ENCODE results near the gene RASL10B. TPM values are rescaled to one million over a fixed set of nuclear protein-coding genes. Genes with fewer than 3 reads are reported as not detected.

RASL10B gene
- total RNA-seq, 1 donor from 2014 or later = 5.4 TPM

DNA sequence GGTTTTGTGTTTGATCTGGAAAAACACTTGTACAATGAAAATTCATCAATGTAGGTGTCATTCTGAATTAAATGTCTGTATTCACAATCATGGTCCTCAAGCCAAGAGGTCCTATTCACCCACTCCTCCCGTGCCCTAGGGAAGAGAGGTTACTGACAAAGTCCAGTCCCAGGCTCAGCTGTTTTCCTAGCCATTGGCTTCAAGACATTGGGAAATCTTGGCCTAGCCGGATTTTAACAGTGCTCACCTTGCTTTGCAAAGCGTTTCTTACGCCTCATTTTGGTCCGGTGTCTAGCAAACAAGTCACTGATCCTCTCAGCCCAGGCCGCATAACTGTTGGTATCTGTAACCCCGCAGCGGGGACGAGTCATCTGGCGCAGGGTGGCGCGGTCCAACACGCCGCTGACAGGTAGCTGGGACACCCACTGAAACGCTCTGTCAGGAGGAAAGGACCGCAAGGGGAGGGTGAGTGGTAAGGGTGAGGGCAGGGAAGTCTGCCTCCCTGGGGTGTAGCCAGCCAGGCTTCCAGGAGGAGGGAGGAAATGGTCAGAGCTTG lies 47.3 kb downstream of the RASL10B start:
- ATAC-seq = no peak
- intact Hi-C loops (cut with DNase I) = no loop called here
- no peak for DNase-seq (ENCODE audit: low spot score)

DNA sequence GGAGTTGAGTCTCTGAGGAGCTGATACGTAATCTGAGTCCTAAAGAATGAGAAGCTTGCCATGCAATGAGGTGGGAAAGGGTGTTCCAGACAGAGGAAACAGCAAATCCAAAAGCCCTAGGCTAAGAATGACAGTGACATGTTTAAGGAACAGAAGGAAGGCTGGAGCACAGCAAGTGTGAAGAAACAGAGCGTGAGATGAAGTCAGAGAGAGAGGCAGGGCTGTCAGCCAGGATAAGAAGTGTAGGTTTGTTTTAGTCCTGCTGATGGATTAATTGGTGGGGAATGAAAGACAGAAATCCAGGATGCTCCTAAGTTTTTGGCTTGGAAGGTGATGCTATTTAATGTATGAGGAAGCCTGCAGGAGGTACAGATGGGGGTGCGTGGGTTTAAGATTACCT lies 49.5 kb downstream of the RASL10B start:
- ATAC-seq (no peak), DNase-seq (ENCODE audit: low spot score) (no peak)
- intact Hi-C loops (cut with DNase I) = no loop called here

- DNase-seq (ENCODE audit: low spot score) (no peak), ATAC-seq (no peak)
- intact Hi-C loops (cut with DNase I) = no loop called here
Measured at GRCh38 chr17:35784895-35785294, 53.5 kb downstream of the RASL10B start.

DNA sequence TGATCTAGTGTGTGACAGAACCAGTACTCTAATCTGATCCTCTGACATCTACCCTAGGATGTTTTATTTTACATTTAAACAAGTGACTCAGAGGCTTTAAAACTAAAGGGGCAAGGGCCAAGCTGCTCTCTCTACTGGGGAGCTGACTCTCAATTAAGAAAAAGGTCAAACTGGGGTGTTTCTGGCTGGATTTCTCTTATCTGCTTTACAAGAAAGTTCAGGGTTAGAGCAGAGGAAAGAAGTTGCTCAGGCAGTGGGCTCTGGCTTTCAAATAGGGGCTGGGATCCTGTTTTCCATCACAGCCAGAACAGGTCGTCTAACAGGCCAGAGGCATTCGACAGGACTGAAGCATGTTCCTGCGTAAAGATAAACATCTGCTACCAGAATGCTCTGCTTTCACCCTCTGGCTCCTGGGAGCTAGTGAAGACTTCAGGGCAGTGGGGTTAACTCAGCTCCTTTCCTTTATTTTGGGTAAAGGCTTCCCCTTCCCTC lies 55.5 kb downstream of the RASL10B start:
- ATAC-seq (no peak), DNase-seq (ENCODE audit: low spot score) (no peak)
- intact Hi-C loops (cut with DNase I) = no loop called here

GRCh38 chr17:35788477-35789368 lies 57.3 kb downstream of the RASL10B start:
- peak; percentile 89 for ATAC-seq
- intact Hi-C loops (cut with DNase I) = no loop called here
- DNase-seq (ENCODE audit: low spot score) = no peak

GRCh38 chr17:35790841-35791240 lies 59.4 kb downstream of the RASL10B start:
- no peak for DNase-seq (ENCODE audit: low spot score)
- ATAC-seq = no peak
- intact Hi-C loops (cut with DNase I) = no loop called here

- intact Hi-C loops (cut with DNase I) = no loop called here
Measured at GRCh38 chr17:35791681-35792350, 60.4 kb downstream of the RASL10B start.

More at GRCh38 chr17:35791681-35792350, 60.4 kb downstream of the RASL10B start:
- ATAC-seq (no peak), DNase-seq (ENCODE audit: low spot score) (no peak)

Other genes starting within 250 kb of the RASL10B start
- gene SLFN12L, start 194.0 kb upstream of the RASL10B start, total RNA-seq = 6.0 TPM
- 0.45 TPM for gene SLFN14, start 170.8 kb upstream of the RASL10B start, total RNA-seq
- 7.8 TPM for gene PEX12, start 153.1 kb upstream of the RASL10B start, total RNA-seq
- 130 TPM for gene AP2B1, start 144.3 kb upstream of the RASL10B start, total RNA-seq
- 0.13 TPM for gene GAS2L2, start 21.6 kb downstream of the RASL10B start, total RNA-seq
- not detected for gene C17orf50, start 29.2 kb downstream of the RASL10B start, total RNA-seq
- 61.5 TPM for gene MMP28, start 64.0 kb downstream of the RASL10B start, total RNA-seq
- 183 TPM for gene TAF15, start 77.8 kb downstream of the RASL10B start, total RNA-seq
- 0.27 TPM for gene HEATR9, start 137.3 kb downstream of the RASL10B start, total RNA-seq
- 5.3 TPM for gene CCL5, start 148.7 kb downstream of the RASL10B start, total RNA-seq
- not detected for gene RDM1, start 199.1 kb downstream of the RASL10B start, total RNA-seq
- not detected for gene LYZL6, start 212.1 kb downstream of the RASL10B start, total RNA-seq
- 1.1 TPM for gene CCL16, start 249.9 kb downstream of the RASL10B start, total RNA-seq